Ovary (tissue), 9 donors: Measurements from ENCODE around the gene TRMT10C. TPM values are rescaled to one million over a fixed set of nuclear protein-coding genes. Genes with fewer than 3 reads are reported as not detected.

Experiments used
- DNase-seq, 5 donors: peaks; one replicate each; pipeline ENCODE4 v3.0.0-alpha.2; 2019 to 2020
- H3K27ac ChIP-seq, 2 donors: fragments of 200-600 bp; one replicate each; pipeline versions ENCODE4 v1.5.1 to v1.8.0; 2019 to 2022
- H3K27me3 ChIP-seq: fragments of 200-600 bp; one replicate; pipeline ENCODE4 v1.8.0; 2022
- H3K36me3 ChIP-seq: fragments of 200-600 bp; sonication (generic); one replicate; pipeline ENCODE4 v1.5.1; 2019
- H3K4me1 ChIP-seq: one replicate; pipeline ENCODE4 v1.8.1; 2013; ENCODE audit warnings: mild to moderate bottlenecking, moderate library complexity; ENCODE audit not compliant: insufficient read depth
- H3K4me3 ChIP-seq: fragments of 200-600 bp; sonication (generic); one replicate; pipeline ENCODE4 v1.5.1; 2017
- H3K9me3 ChIP-seq, 2 donors: fragments of 200-600 bp in 1 of 2; sonication (generic) in 1 of 2; one replicate each; pipeline versions ENCODE4 v1.5.1 to v1.8.1; 2013 to 2019; ENCODE audit warnings: mild to moderate bottlenecking in 1 of 2, moderate library complexity in 1 of 2
- EP300 ChIP-seq: sonication (generic); formaldehyde crosslinking; IDR thresholded peaks from one replicate; pipeline ENCODE4 v1.6.1; 2017; ENCODE audit warnings: antibody characterized with exemption
- POLR2A ChIP-seq: fragments of 450-650 bp; IDR thresholded peaks from one replicate; pipeline ENCODE4 v1.6.1; 2017; ENCODE audit warnings: antibody characterized with exemption, mild to moderate bottlenecking, moderate library complexity
- WGBS, 3 donors: extraction: QIAGEN DNeasy Blood & Tissue Kit in 1 of 3; methylation state at CpG; one replicate each; pipeline versions ENCODE4 v1.1.5 to v1.1.7; 2013 to 2017; 5-methylcytosine and 5-hydroxymethylcytosine counted together
- intact Hi-C, 4 donors: fragments of 100-400 bp; cut with DNase I; formaldehyde crosslinking; loops; one replicate each; pipeline versions ENCODE4 v1.11.0 to v1.15.1; 2022 to 2023
- polyA plus RNA-seq, 2 donors: library from polyadenylated mRNA; stranded (reverse); fragments of 200-250 nt in 1 of 2; fragments of 350-450 nt in 1 of 2; fragmentation: Illumina TruSeq in 1 of 2; extraction: RNeasy Lipid Tissue Mini Kit (QIAGEN cat#74804) in 1 of 2; gene quantifications; one replicate each; pipeline ENCODE4 v1.2.3, GENCODE V29; 2013 to 2014
- total RNA-seq, 7 donors: library from RNA; depleted of rRNA in 2 of 7; stranded (reverse); fragments of >200 nt in 2 of 7; fragmentation: NEBNext Ultra II Directional in 3 of 7; extraction: Animal tissue kit (Norgen Biotek cat#: 25700) in 3 of 7; gene quantifications; one replicate each; pipeline versions ENCODE4 v1.1.0 to v1.2.4, GENCODE V29; 2016 to 2023
- TF ChIP-seq, protein P1 (sequence below), 3 donors: fragments of 450-650 bp in 2 of 3; fragments of 200-600 bp in 1 of 3; IDR thresholded peaks; one replicate each; pipeline versions ENCODE4 v1.5.1 to v1.8.0; 2016 to 2022; ENCODE audit warnings: antibody characterized with exemption in 3 of 3, mild to moderate bottlenecking in 1 of 3
- donor health status: DM: no; HTN: no; CAD: no; lungs with moderate emphysema.
- donor health status: DM: no; HTN: no; CAD: no.
- donor health status: Bipolar disorder and iron deficiency.
- donor health status: DM: yes; HTN: yes; CAD: no.
- donor health status: DM: no; HTN: no; CAD: no.
- donor health status: DM: yes; HTN: yes; CAD: no.

Gene TRMT10C
- total and polyA plus RNA-seq, 9 donors = 13.9 to 23.3 (median 18.6) TPM

DNA sequence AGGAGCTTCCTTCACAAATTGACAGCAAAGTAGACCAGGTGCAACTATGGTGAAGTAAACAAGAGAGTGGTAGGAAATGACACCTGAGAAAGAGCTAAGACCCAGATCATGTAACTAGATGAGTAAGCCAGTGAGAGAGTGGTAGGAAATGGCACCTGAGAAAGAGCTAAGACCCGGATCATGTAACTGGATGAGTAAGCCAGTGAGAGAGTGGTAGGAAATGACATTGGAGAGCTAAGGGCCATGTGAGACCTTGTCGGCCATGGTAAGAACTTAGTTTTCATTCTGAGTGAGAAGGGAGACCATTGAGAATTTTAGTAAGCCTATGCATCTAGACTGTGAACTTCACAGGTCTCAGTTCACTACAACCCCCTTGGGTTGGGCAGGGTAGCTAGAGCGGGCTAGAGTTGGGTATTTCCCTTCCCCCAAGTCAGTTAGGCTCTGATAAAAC lies 43.2 kb upstream of the TRMT10C start:
- H3K9me3 ChIP-seq = no peaks in the 10 kb centered on the region
- peaks cover 2% of the 10 kb centered on the region for H3K4me1 ChIP-seq
- no peaks in the 10 kb centered on the region for H3K36me3 ChIP-seq
- no peak overlapping the region for H3K4me3 ChIP-seq
- no peaks in the 10 kb centered on the region for H3K27me3 ChIP-seq
- DNase-seq = no peak
- no peak overlapping the region for H3K27ac ChIP-seq
- intact Hi-C loops = no loop called here
- TF ChIP-seq POLR2A = no peak
- TF ChIP-seq, protein P1, sequence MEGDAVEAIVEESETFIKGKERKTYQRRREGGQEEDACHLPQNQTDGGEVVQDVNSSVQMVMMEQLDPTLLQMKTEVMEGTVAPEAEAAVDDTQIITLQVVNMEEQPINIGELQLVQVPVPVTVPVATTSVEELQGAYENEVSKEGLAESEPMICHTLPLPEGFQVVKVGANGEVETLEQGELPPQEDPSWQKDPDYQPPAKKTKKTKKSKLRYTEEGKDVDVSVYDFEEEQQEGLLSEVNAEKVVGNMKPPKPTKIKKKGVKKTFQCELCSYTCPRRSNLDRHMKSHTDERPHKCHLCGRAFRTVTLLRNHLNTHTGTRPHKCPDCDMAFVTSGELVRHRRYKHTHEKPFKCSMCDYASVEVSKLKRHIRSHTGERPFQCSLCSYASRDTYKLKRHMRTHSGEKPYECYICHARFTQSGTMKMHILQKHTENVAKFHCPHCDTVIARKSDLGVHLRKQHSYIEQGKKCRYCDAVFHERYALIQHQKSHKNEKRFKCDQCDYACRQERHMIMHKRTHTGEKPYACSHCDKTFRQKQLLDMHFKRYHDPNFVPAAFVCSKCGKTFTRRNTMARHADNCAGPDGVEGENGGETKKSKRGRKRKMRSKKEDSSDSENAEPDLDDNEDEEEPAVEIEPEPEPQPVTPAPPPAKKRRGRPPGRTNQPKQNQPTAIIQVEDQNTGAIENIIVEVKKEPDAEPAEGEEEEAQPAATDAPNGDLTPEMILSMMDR (IDR thresholded peaks at IDR 0.05) = no peak
- no peak for TF ChIP-seq EP300
- whole genome bisulfite sequencing, 3 donors = 71 to 79% (median 78%) methylated on average over 3 of the region's 3 CpGs

DNA sequence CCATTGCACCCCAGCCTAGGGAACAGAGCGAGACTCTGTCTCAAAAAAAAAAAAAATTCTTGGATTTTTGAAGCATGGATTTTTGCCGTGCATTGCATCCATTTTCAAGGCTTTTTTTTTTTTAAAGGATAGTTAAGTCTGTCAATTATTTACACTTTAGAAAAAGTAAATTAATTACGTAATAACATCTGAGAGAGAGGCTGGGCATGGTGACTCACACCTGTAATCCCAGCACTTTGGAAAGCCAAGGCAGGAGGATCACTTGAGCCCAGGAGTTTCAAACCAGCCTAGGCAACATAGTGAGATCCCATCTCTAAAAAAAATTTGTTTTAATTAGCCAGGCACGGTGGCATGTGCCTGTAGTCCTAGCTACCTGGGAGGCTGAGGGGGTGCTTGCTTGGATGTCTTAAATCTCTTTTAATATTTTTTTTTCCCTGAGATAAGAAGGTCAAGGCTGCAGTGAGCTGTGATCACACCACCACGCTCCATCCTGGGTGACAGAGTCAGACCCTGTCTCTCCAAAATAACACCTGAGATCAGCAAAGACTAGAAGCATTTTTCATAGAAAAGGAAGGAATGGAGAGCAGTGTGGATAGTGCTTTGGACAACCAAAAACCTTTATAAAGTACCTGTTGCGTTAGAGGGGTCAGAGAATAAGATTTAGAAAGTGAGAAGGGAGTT lies 41.8 kb upstream of the TRMT10C start:
- intact Hi-C loops = no loop called here
- Histone ChIP-seq H3K27ac (no peak overlapping the region), H3K4me3 (no peak overlapping the region), H3K9me3 (no peaks in the 10 kb centered on the region), H3K27me3 (no peaks in the 10 kb centered on the region), H3K36me3 (no peaks in the 10 kb centered on the region), H3K4me1 (no peaks in the 10 kb centered on the region)
- TF ChIP-seq, protein P1 (IDR thresholded peaks at IDR 0.05) = no peak
- no peak for TF ChIP-seq POLR2A
- no peak for TF ChIP-seq EP300
- WGBS, 3 donors = 68 to 80% (median 72%) methylated on average over 6 of the region's 6 CpGs
- no peak for DNase-seq

DNA sequence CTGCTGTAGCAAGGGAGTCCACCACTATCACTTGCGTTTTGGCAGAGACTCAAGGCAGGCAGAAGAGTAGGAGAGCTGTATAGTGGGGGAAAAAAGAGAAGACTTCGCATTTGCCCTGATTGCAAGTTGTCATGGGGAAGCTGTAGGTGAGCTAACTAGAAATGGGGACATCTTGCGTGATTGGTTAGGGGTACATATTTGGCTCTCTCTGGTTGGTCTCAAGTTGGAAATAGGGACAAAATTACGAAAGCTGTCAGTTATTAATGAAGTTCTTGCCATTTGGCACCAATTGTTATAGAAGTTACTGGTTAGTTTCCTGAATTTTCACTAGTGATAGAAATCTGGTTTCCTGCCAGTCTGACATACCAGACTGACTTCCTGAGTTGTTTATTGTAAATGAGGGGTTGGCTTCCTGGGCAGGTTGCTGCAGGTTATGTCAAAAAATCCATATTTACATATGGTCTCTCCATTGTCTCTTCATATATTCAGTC lies 40.4 kb upstream of the TRMT10C start:
- H3K27me3 ChIP-seq = no peaks in the 10 kb centered on the region
- H3K9me3 ChIP-seq = peaks cover 0 to 2% of the 10 kb centered on the region in 2 donors
- WGBS, 3 donors = 52 to 65% (median 62%) methylated on average over 4 of the region's 4 CpGs
- no peak for DNase-seq
- no peak for TF ChIP-seq POLR2A
- TF ChIP-seq EP300 = no peak
- TF ChIP-seq, protein P1 (IDR thresholded peaks at IDR 0.05) = no peak
- H3K4me1 ChIP-seq = no peaks in the 10 kb centered on the region
- H3K27ac ChIP-seq = no peak overlapping the region
- no peak overlapping the region for H3K4me3 ChIP-seq
- intact Hi-C loops = no loop called here
- no peaks in the 10 kb centered on the region for H3K36me3 ChIP-seq

DNA sequence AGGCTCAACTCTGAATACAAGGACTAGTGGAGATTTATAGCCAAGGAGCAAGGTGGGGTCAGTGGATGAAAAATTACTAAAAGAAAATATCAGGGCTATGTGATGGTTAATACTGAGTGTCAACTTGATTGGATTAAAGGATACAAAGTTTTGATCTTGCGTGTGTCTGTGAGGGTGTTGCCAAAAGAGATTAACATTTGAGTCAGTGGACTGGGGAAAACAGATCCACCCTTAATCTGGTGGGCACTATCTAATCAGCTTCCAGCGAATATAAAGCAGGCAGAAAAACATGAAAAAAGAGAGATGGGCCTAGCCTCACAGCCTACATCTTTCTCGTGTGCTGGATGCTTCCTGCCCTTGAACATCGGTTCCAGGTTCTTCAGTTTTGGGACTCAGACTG lies 34.2 kb upstream of the TRMT10C start:
- H3K4me3 ChIP-seq = no peak overlapping the region

More for the DNA sequence above, 34.2 kb upstream of the TRMT10C start:
- Histone ChIP-seq H3K27me3 (no peaks in the 10 kb centered on the region), H3K4me1 (no peaks in the 10 kb centered on the region), H3K36me3 (no peaks in the 10 kb centered on the region), H3K27ac (no peak overlapping the region), H3K9me3 (peaks cover 0 to 3% of the 10 kb centered on the region in 2 donors)
- no peak for TF ChIP-seq EP300
- TF ChIP-seq, protein P1 (IDR thresholded peaks at IDR 0.05) = no peak
- TF ChIP-seq POLR2A = no peak
- intact Hi-C loops = no loop called here
- DNase-seq = no peak
- 46 to 67% (median 54%) methylated on average over 4 of the region's 4 CpGs for WGBS, 3 donors
